ENCODE measurements around the gene PSG1.
"Not testable (repeated sequence)": the region's sequence is repeated elsewhere in the genome, so short reads cannot be mapped to it uniquely, and the experiment has no call there.

Gene PSG1

DNA sequence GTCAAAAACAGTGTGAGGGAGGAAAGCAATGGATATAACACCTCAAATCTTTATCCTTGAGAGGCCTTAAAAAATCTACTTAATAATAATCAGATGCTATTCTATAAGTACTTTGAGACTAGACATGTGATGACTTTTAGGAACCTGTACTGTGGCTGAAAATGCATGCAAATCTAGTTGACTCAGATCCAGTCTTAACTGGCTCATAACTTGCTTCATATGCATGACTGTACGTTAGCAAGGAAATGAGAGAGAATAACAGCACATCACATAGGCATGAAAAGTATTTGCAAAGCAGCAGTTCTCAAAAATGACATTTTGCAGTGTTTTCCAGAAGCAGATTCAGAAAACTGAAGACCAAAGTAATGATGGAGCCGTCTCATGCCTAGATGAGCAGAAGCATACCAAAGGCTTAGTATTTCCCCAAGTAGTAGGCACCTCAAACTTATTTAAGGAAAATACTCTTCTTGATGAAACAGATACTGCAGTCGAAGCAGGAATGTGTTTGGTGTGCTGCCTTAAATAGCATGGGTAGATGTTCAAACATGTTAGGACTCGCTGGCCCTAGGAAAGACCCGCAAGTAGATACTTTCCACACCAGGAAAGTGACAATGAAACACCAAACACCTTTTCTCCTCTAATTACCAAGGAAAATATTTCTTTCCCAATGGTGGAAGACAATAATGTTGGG lies 59.4 kb downstream of the PSG1 start:
- not testable (repeated sequence) for DNase-seq (ENCODE audit: low spot score)

GRCh38 chr19:42816894-42817293 lies 62.6 kb downstream of the PSG1 start:
- no peak for DNase-seq (ENCODE audit: low spot score)
